NCI-H2081 treated with DMSO at 0.1 percent for 48 hours (cell line): ENCODE data around the gene RSRC2.
"Not testable (repeated sequence)": the region's sequence is repeated elsewhere in the genome, so short reads cannot be mapped to it uniquely, and the experiment has no call there.

Source experiments
- DNase-seq: peaks from one replicate; lab custom pipeline; 2025; lab: John Stamatoyannopoulos, UW

The RSRC2 gene

GRCh38 chr12:122484385-122484784, 42.4 kb downstream of the RSRC2 start:
- DNase-seq, result not testable (repeated sequence)

- DNase-seq, result no peak
Observed at GRCh38 chr12:122483969-122484368, 42.8 kb downstream of the RSRC2 start.

GRCh38 chr12:122481861-122482260, 44.9 kb downstream of the RSRC2 start:
- DNase-seq, result no peak

GRCh38 chr12:122480753-122481152, 46.0 kb downstream of the RSRC2 start:
- no peak for DNase-seq

- no peak for DNase-seq
Observed at GRCh38 chr12:122474324-122474716, 52.4 kb downstream of the RSRC2 start.

- no peak for DNase-seq
Observed at GRCh38 chr12:122473543-122474323, 53.0 kb downstream of the RSRC2 start.

- DNase-seq, result peak; percentile 33
Observed at GRCh38 chr12:122471324-122472226, 55.2 kb downstream of the RSRC2 start.

GRCh38 chr12:122470576-122470975, 56.2 kb downstream of the RSRC2 start:
- DNase-seq, result not testable (repeated sequence)

- DNase-seq, result not testable (repeated sequence)
Observed at GRCh38 chr12:122469856-122470255, 56.9 kb downstream of the RSRC2 start.

GRCh38 chr12:122467983-122468382, 58.8 kb downstream of the RSRC2 start:
- no peak for DNase-seq

- not testable (repeated sequence) for DNase-seq
Observed at GRCh38 chr12:122464317-122465042, 62.3 kb downstream of the RSRC2 start.

- DNase-seq, result no peak
Observed at GRCh38 chr12:122460641-122461040, 66.1 kb downstream of the RSRC2 start.

- no peak for DNase-seq
Observed at GRCh38 chr12:122460061-122460460, 66.7 kb downstream of the RSRC2 start.

GRCh38 chr12:122459211-122459610, 67.5 kb downstream of the RSRC2 start:
- no peak for DNase-seq

GRCh38 chr12:122458105-122459035, 68.4 kb downstream of the RSRC2 start:
- DNase-seq, result no peak

- no peak for DNase-seq
Observed at GRCh38 chr12:122457627-122458026, 69.1 kb downstream of the RSRC2 start.

GRCh38 chr12:122454739-122455138, 72.0 kb downstream of the RSRC2 start:
- DNase-seq, result no peak

- DNase-seq, result no peak
Observed at GRCh38 chr12:122454250-122454721, 72.5 kb downstream of the RSRC2 start.
